ENCODE measurements around the gene ATP6V1B1.

- TF ChIP-seq EZH2 (IDR thresholded peaks at IDR 0.05; ENCODE audit: low read length, unreplicated experiment), result no peak
- TF ChIP-seq EZH2phosphoT487 (IDR thresholded peaks at IDR 0.05; ENCODE audit: borderline replicate concordance, low read length), result no peak
- TF ChIP-seq CTCF (conservative IDR thresholded peaks at IDR 0.05; ENCODE audit: low read depth, low read length), result no peak
These were observed 8.5 kb downstream of the ATP6V1B1 start for GRCh38 chr2:70944111-70944690.

All from PC-3 (cell line).